ENCODE measurements around the gene CTNND2.

DNA sequence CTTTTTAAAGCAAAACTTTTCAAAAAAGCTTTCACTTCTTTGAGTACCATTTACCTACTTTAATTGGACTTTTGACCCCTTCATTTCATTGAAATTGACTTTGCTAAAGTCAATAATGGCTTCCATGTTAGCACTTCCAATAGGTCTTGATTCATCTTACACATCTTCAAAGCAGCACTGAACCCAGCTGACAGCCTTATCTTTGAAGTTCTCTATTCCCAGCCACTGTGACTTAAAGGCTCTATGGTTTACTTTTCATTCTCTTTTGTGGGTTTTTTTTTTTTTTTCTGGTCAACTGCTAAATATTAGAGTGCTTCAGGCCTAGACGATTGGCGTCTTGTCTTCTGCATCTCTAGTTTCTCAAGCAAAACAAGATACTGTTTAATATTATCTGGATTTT lies 385.0 kb downstream of the CTNND2 start:
- TF ChIP-seq CTCF (conservative IDR thresholded peaks at IDR 0.05; ENCODE audit: low read depth, low read length) (no peak), EZH2 (IDR thresholded peaks at IDR 0.05; ENCODE audit: borderline replicate concordance, low read depth, low read length, poor library complexity, severe bottlenecking) (no peak)

Data from A673 (cell line).